Activated CD4-positive, CD25-positive, alpha-beta regulatory T cell treated with anti-CD3 and anti-CD28 coated beads, Interleukin-2, amount 50 U/mL, for 16 hours (primary cell): ENCODE results near the gene BAD.

Experiments used
- DNase-seq: peaks from one replicate; pipeline ENCODE4 v3.0.0-alpha.2; 2020; ENCODE audit warnings: low read depth, low spot score

BAD gene

DNA sequence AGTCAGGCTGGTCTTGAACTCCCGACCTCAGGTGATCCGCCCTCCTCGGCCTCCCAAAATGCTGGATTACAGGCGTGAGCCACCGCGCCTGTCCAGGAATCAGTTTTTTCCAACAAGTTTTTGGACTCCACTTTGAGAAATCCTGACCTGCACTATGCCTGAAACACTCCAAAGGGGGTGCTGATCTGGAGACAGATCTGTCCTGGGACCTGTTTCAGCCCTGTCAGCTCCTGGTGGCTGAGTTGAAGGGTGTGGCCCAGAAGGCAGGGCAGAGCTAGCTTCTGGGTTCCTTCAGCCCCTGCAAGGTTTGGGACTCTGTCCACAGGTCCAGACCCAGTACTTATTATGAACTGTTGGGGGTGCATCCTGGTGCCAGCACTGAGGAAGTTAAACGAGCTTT is 52.9 kb downstream of the BAD start:
- DNase-seq = no peak

- DNase-seq = no peak
Measured at GRCh38 chr11:64230985-64231365, 53.5 kb downstream of the BAD start.

GRCh38 chr11:64230171-64230984 is 54.1 kb downstream of the BAD start, which contains the start of gene DNAJC4:
Gene DNAJC4 (plus strand): TSS chr11:64230548. CDS start chr11:64230855, 307 bp downstream.
- DNase-seq = peak; percentile 79

GRCh38 chr11:64229744-64230170 is 54.7 kb downstream of the BAD start:
- DNase-seq = no peak

GRCh38 chr11:64229090-64229743 is 55.2 kb downstream of the BAD start:
- DNase-seq = no peak

GRCh38 chr11:64227405-64227956 is 57.0 kb downstream of the BAD start:
- DNase-seq = no peak

DNA sequence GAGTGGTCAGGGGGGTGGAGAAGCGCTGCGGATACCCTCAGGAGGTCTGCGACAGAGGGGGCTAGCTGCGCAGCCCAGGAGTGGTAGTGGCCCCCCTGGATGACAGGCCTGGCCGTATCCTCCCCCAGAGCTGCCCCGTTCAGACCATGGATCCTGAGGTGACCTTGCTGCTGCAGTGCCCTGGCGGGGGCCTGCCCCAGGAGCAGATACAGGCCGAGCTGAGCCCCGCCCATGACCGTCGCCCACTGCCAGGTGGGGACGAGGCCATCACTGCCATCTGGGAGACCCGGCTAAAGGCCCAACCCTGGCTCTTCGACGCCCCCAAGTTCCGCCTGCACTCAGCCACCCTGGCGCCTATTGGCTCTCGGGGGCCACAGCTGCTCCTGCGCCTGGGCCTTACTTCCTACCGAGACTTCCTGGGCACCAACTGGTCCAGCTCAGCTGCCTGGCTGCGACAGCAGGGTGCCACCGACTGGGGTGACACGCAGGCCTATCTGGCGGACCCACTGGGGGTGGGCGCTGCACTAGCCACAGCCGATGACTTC is 57.9 kb downstream of the BAD start:
- no peak for DNase-seq

DNA sequence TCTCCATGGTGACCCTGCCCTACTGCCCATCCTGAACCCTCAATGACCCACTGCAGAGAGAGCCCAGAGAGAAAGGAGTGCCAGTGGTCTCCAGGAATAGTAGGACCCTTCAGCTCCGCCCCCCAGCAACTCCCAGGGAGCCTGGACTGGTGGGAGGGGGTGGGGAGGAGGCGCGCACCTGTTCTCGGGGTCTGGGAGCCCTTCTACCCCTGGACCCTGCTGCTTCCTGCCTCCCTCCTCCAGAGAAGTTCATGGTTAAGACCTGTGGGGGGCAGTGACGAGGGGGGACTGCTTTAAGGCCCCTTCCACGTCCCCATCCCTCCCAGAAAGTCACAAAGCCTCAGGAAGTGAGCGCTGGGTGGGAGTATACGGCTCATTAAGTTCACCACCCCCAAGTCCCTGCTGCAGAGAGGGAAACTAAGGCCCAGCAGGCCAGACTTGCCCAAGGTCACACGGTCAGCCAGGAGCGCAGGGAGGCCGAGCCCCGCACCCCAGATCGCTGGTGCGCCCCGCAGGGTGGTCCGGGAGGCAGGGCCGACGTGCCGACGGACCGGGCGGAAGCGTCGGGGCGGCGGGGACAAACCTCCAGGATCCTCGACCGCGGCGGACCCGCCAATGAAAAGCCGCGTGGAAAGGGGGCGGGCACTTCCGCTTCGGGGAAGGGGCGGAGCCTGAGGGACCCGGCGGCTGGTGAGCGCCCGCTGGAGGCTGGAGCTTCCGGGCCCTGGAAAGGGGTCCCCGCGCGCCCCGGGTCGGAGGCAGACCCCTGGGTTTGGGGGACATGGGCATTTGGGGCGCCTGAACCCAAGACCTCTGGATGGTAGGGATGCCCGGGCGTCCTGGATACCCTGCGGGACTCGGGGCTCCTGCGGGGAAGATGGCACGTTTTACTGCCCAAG is 58.6 kb downstream of the BAD start, which contains the start of the genes NUDT22 and TRPT1:
Gene NUDT22 (plus strand): TSS at position 667 of the 899 bp plus-strand sequence. CDS start 379 bp downstream, outside the sequence.
Gene TRPT1 (minus strand): TSS at position 579 of the 899 bp plus-strand sequence. CDS start 326 bp downstream, at position 253.
- peak; percentile 86 for DNase-seq

DNA sequence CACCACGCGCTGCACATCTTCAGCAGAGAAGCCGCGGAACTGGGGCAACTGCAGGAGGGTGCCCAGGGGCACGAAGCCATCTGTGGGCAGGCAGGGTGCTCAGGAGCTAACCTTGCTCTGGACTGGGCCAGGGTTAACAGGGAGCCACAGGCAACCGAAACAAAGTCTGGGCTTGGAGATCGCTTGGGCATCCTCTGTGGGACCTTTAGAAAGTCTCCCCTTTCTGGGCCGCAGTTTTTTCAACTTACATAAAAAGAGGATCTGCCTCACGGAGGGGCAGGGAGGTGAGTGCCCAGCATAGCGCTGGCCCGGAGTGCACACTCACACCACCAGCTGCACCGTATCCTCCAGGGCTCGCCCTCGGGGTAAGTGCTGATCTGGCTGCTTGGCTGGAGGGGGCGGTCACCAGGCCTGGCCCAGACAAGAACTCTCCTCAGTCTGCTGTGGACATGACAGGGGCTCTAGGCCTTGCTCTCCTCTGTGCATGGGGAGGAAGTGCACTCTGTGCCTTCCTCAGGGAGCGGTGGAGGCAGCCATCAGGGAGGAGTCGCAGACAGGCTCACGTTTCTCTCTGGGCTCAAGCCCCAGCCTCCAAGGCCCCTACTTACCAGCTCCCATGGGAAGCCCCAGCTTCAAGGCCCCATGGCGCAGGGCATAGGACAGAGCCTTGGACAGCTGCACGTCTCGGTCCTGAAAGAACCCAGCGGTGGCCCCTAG is 59.4 kb downstream of the BAD start:
- no peak for DNase-seq

GRCh38 chr11:64224151-64224890 is 60.1 kb downstream of the BAD start:
- DNase-seq = no peak

- DNase-seq = no peak
Measured at GRCh38 chr11:64223001-64223651, 61.3 kb downstream of the BAD start.

- no peak for DNase-seq
Measured at GRCh38 chr11:64222651-64223000, 61.8 kb downstream of the BAD start.

DNA sequence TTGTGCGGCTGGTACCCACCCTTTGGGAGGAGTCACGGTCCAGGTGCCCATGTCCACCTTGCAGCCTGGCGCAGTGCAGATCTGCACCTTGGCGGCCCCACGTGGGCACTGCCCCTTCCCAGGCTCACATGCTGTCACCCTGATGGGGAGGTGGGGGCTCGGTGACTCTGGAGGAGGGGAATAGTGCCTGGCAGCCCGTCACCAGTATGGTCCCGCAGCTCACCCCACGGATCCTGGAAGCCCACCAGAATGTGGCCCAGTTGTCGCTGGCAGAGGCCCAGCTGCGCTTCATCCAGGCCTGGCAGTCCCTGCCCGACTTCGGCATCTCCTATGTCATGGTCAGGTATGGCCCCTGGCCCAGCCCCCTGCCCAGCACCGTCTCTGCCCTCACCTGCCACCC is 63.7 kb downstream of the BAD start:
- no peak for DNase-seq

- DNase-seq = no peak
Measured at GRCh38 chr11:64220271-64220670, 64.2 kb downstream of the BAD start.
